ENCODE measurements around the gene RGS5. TPM values are rescaled to one million over a fixed set of nuclear protein-coding genes. Genes with fewer than 3 reads are reported as not detected.

Gene RGS5
- polyA plus RNA-seq, 1 of the 3 experiments (the other 2 are of a cell fraction), result 260 TPM

DNA sequence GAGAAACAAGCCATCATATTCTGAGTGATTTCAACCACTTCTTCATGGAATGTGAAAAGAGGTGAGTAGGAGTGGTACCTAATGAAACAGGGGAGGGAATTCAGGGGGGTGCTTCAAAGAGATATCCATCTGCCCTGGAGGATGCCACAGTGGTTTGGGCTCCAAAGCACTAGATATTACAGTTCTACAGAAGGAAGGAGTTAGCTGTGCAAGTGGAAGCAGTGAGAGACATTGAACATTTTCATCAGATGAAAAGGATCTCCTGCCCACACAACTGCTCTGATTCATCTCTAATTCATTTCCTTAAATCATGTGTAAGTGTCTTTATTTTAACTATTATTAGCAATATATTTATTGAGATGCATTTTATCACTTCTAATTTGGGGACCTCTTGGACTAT is 2.8 kb upstream of the RGS5 start:
- Histone ChIP-seq H3K36me3 (replicated peaks in 1 of 2; ENCODE audit: control insufficient read depth in 1 of 2, insufficient read depth in 2 of 2, low read length in 1 of 2) (peaks cover 0 to 3% of the 10 kb centered on the region in 2 experiments), H3K9me2 (no peaks in the 10 kb centered on the region), H2AFZ (ENCODE audit: low read depth) (peak overlapping the region; percentile 61), H3K4me2 (peak overlapping the region; percentile 17; the same call in 1 of the 2 replicates), H4K20me1 (ENCODE audit: insufficient read depth) (no peaks in the 10 kb centered on the region), H3K9ac (no peak overlapping the region), H3K27me3 (ENCODE audit: insufficient read depth) (no peaks in the 10 kb centered on the region), H3F3A (replicated peaks; ENCODE audit: insufficient read depth) (peaks cover 22% of the 10 kb centered on the region), H3K4me3 (ENCODE audit: low read depth in 2 of 2, low read length in 1 of 2) (no peak overlapping the region), H3K9me3 (no peaks in the 10 kb centered on the region), H3K4me1 (ENCODE audit: control insufficient read depth in 1 of 2, insufficient read depth in 2 of 2, low read depth in 1 of 2, low read length in 1 of 2) (peaks cover 16 to 25% of the 10 kb centered on the region in 2 experiments; a peak in 3 of 4 replicates), H3K27ac (ENCODE audit: low read depth in 2 of 2, low read length in 1 of 2) (peak overlapping the region; percentile 23 to 29; a peak in 3 of 4 replicates), H3K79me2 (ENCODE audit: insufficient read depth) (peaks cover 21% of the 10 kb centered on the region)
- CTCF ChIA-PET, result interaction anchor here (1.4 kb wide), 1 partner anchor 357 kb away, joined by 4 read pairs; no protein-coding TSS in a partner anchor
- no peak for TF ChIP-seq RXRA (IDR thresholded peaks at IDR 0.05; ENCODE audit: borderline replicate concordance, low read depth)
- TF ChIP-seq POLR2AphosphoS5 (IDR thresholded peaks at IDR 0.05; ENCODE audit: low read depth, low read length), result no peak
- TF ChIP-seq, protein P1, sequence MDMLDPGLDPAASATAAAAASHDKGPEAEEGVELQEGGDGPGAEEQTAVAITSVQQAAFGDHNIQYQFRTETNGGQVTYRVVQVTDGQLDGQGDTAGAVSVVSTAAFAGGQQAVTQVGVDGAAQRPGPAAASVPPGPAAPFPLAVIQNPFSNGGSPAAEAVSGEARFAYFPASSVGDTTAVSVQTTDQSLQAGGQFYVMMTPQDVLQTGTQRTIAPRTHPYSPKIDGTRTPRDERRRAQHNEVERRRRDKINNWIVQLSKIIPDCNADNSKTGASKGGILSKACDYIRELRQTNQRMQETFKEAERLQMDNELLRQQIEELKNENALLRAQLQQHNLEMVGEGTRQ (IDR thresholded peaks at IDR 0.05; ENCODE audit: borderline replicate concordance, low read depth, low read length), result no peak
- TF ChIP-seq, protein P2, sequence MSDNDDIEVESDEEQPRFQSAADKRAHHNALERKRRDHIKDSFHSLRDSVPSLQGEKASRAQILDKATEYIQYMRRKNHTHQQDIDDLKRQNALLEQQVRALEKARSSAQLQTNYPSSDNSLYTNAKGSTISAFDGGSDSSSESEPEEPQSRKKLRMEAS (IDR thresholded peaks at IDR 0.05; ENCODE audit: low read depth), result no peak
- TF ChIP-seq RFX5 (IDR thresholded peaks at IDR 0.05; ENCODE audit: low read length), result no peak
- no peak for TF ChIP-seq FOXM1 (IDR thresholded peaks at IDR 0.05; ENCODE audit: low read depth)
- TF ChIP-seq TAF1 (IDR thresholded peaks at IDR 0.05; ENCODE audit: borderline replicate concordance, low read depth, low read length), result no peak
- 0 out of 2 replicates have a peak, but pooled peaks have one; percentile 9 for TF ChIP-seq JUND (IDR thresholded peaks at IDR 0.05)
- peak; percentile 51 for TF ChIP-seq GATA2 (CRISPR knock-in tag; IDR thresholded peaks at IDR 0.05)
- TF ChIP-seq MEF2A (IDR thresholded peaks at IDR 0.05; ENCODE audit: borderline replicate concordance, low read depth), result no peak
- TF ChIP-seq FOSL2 (IDR thresholded peaks at IDR 0.05; ENCODE audit: borderline replicate concordance, low read depth), result peak; percentile 40; the same call in 1 of the 2 replicates
- no peak for TF ChIP-seq YY1 (IDR thresholded peaks at IDR 0.05; ENCODE audit: low read depth)
- DNase-seq, result no peak
- POLR2A ChIA-PET, result no interaction called here

DNA sequence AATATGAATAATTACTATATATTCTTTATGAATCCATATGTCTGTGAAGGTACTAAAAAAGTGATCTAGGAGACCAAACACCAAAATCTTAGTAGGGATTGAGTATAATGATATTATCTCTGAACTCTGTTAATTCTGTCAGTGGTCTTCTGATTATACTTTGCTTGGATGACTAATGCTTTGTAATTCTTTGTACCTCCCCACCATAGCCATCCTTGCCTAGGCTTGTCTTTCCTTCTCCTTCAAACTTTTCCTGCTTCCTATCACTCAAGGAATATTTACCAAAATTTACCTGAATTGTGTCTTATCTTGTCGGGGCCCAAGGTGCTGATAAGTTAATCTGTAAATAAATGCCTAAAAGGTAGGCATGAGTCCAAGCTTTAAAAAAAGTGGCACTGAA is 845 bp upstream of the RGS5 start:
- Histone ChIP-seq H3K9ac (no peak overlapping the region), H3K79me2 (ENCODE audit: insufficient read depth) (peaks cover 40% of the 10 kb centered on the region), H2AFZ (ENCODE audit: low read depth) (peak overlapping the region; percentile 19), H3K27ac (ENCODE audit: low read depth in 2 of 2, low read length in 1 of 2) (peak overlapping the region; percentile 77 to 99), H3K27me3 (ENCODE audit: insufficient read depth) (no peaks in the 10 kb centered on the region), H3K4me1 (ENCODE audit: control insufficient read depth in 1 of 2, insufficient read depth in 2 of 2, low read depth in 1 of 2, low read length in 1 of 2) (peaks cover 18 to 25% of the 10 kb centered on the region in 2 experiments; a peak in 3 of 4 replicates), H4K20me1 (ENCODE audit: insufficient read depth) (no peaks in the 10 kb centered on the region), H3K9me3 (no peaks in the 10 kb centered on the region), H3K36me3 (replicated peaks in 1 of 2; ENCODE audit: control insufficient read depth in 1 of 2, insufficient read depth in 2 of 2, low read length in 1 of 2) (peaks cover 0 to 3% of the 10 kb centered on the region in 2 experiments), H3K9me2 (no peaks in the 10 kb centered on the region), H3F3A (replicated peaks; ENCODE audit: insufficient read depth) (peaks cover 22% of the 10 kb centered on the region), H3K4me3 (ENCODE audit: low read depth in 2 of 2, low read length in 1 of 2) (peak overlapping the region in 1 of 2 experiments; percentile 62; a peak in 2 of 4 replicates), H3K4me2 (peak overlapping the region; percentile 75)
- WGBS (ENCODE audit: low lambda C conversion rate), result 34% methylated on average over 1 of the region's 1 CpG
- ChIA-PET POLR2A (interaction anchor here (0.7 to 4.0 kb wide), 16 partner anchors 10 to 318 kb away, joined by 3 to 37 read pairs (median 12); partner anchors contain the start of gene RGS4), CTCF (interaction anchor here (0.6 to 2.3 kb wide), 7 partner anchors 9 to 132 kb away, joined by 3 to 12 read pairs (median 6); no protein-coding TSS in a partner anchor)
- DNase-seq, result no peak
- TF ChIP-seq MEF2A (IDR thresholded peaks at IDR 0.05; ENCODE audit: borderline replicate concordance, low read depth) (no peak), TAF1 (IDR thresholded peaks at IDR 0.05; ENCODE audit: borderline replicate concordance, low read depth, low read length) (no peak), FOSL2 (IDR thresholded peaks at IDR 0.05; ENCODE audit: borderline replicate concordance, low read depth) (0 out of 2 replicates have a peak, but pooled peaks have one; percentile 16), MXI1 (IDR thresholded peaks at IDR 0.05; ENCODE audit: low read depth, low read length) (no peak)

Measured in SK-N-SH (cell line).